ENCODE measurements around the gene ASIC2.

ASIC2 gene

GRCh38 chr17:33021731-33022408, 271.2 kb downstream of the ASIC2 start:
- no peak for ATAC-seq
- TF ChIP-seq OSR1 (CRISPR knock-in tag; IDR thresholded peaks at IDR 0.05) (no peak), BACH2 (CRISPR knock-in tag; IDR thresholded peaks at IDR 0.05; ENCODE audit: borderline replicate concordance) (no peak), RARB (CRISPR knock-in tag; IDR thresholded peaks at IDR 0.05) (no peak), ISL1 (CRISPR knock-in tag; IDR thresholded peaks at IDR 0.05) (no peak), ZNF565 (CRISPR knock-in tag; conservative IDR thresholded peaks at IDR 0.05; ENCODE audit: low read depth) (no peak), ZFP3 (CRISPR knock-in tag; IDR thresholded peaks at IDR 0.05) (no peak), GLIS3 (CRISPR knock-in tag; IDR thresholded peaks at IDR 0.05) (no peak), PATZ1 (CRISPR knock-in tag; IDR thresholded peaks at IDR 0.05; ENCODE audit: borderline replicate concordance) (no peak), ZNF70 (CRISPR knock-in tag; IDR thresholded peaks at IDR 0.05) (no peak), TCF4 (CRISPR knock-in tag; IDR thresholded peaks at IDR 0.05; ENCODE audit: borderline replicate concordance) (no peak), SNAI2 (CRISPR knock-in tag; IDR thresholded peaks at IDR 0.05) (no peak), ZFP30 (CRISPR knock-in tag; IDR thresholded peaks at IDR 0.05) (no peak), ZNF8 (CRISPR knock-in tag; IDR thresholded peaks at IDR 0.05) (no peak), PPARA (CRISPR knock-in tag; IDR thresholded peaks at IDR 0.05; ENCODE audit: borderline replicate concordance) (no peak), CSDC2 (CRISPR knock-in tag; IDR thresholded peaks at IDR 0.05) (no peak), ARNTL (CRISPR knock-in tag; IDR thresholded peaks at IDR 0.05; ENCODE audit: borderline replicate concordance, low read depth) (no peak), ZC3H10 (CRISPR knock-in tag; IDR thresholded peaks at IDR 0.05) (no peak)
- TF ChIP-seq, protein P1, sequence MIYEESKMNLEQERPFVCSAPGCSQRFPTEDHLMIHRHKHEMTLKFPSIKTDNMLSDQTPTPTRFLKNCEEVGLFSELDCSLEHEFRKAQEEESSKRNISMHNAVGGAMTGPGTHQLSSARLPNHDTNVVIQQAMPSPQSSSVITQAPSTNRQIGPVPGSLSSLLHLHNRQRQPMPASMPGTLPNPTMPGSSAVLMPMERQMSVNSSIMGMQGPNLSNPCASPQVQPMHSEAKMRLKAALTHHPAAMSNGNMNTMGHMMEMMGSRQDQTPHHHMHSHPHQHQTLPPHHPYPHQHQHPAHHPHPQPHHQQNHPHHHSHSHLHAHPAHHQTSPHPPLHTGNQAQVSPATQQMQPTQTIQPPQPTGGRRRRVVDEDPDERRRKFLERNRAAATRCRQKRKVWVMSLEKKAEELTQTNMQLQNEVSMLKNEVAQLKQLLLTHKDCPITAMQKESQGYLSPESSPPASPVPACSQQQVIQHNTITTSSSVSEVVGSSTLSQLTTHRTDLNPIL (CRISPR knock-in tag; IDR thresholded peaks at IDR 0.05; ENCODE audit: low read depth), result no peak
- TF ChIP-seq, protein P2, sequence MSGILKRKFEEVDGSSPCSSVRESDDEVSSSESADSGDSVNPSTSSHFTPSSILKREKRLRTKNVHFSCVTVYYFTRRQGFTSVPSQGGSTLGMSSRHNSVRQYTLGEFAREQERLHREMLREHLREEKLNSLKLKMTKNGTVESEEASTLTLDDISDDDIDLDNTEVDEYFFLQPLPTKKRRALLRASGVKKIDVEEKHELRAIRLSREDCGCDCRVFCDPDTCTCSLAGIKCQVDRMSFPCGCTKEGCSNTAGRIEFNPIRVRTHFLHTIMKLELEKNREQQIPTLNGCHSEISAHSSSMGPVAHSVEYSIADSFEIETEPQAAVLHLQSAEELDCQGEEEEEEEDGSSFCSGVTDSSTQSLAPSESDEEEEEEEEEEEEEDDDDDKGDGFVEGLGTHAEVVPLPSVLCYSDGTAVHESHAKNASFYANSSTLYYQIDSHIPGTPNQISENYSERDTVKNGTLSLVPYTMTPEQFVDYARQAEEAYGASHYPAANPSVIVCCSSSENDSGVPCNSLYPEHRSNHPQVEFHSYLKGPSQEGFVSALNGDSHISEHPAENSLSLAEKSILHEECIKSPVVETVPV (CRISPR knock-in tag; IDR thresholded peaks at IDR 0.05), result no peak
- TF ChIP-seq, protein P3, sequence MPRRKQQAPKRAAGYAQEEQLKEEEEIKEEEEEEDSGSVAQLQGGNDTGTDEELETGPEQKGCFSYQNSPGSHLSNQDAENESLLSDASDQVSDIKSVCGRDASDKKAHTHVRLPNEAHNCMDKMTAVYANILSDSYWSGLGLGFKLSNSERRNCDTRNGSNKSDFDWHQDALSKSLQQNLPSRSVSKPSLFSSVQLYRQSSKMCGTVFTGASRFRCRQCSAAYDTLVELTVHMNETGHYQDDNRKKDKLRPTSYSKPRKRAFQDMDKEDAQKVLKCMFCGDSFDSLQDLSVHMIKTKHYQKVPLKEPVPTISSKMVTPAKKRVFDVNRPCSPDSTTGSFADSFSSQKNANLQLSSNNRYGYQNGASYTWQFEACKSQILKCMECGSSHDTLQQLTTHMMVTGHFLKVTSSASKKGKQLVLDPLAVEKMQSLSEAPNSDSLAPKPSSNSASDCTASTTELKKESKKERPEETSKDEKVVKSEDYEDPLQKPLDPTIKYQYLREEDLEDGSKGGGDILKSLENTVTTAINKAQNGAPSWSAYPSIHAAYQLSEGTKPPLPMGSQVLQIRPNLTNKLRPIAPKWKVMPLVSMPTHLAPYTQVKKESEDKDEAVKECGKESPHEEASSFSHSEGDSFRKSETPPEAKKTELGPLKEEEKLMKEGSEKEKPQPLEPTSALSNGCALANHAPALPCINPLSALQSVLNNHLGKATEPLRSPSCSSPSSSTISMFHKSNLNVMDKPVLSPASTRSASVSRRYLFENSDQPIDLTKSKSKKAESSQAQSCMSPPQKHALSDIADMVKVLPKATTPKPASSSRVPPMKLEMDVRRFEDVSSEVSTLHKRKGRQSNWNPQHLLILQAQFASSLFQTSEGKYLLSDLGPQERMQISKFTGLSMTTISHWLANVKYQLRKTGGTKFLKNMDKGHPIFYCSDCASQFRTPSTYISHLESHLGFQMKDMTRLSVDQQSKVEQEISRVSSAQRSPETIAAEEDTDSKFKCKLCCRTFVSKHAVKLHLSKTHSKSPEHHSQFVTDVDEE (CRISPR knock-in tag; IDR thresholded peaks at IDR 0.05), result no peak

DNA sequence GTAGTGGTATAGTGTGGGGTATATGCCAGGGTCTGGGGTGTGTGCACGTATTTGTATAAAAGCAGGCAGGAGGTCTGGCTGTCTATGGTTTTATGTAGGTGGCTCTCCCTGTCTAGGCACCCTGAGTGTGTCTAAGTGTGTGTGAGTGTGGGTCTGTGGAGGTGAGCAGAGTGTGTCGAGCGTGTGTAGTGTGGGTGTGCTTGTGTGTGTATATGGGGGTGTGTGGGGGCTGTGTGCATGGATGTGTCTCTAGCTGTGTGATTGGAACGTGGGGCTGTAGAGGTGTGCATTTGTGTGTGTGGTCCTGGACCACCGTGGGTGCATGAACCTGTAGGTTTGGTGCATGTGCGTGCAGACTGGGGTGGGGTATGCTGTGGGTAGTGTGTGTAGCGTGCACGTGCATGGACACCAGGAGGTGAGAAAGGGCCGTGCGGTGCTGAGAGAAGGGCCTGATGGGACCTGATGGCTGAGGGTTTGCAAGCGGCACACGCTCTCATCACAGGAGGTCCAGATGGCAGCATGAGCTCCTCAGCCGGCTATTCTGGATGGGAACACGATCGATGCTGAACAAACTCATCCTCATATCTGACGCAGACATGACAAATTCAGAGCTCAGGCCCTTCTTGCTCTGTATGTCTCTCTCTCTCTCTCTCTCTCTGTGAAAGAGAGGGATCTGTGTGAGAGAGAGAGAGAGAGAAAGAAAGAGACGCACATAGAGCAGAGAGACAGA, 273.8 kb downstream of the ASIC2 start:
- no peak for ATAC-seq
- no peak for TF ChIP-seq ZNF565 (CRISPR knock-in tag; conservative IDR thresholded peaks at IDR 0.05; ENCODE audit: low read depth)
- TF ChIP-seq PATZ1 (CRISPR knock-in tag; IDR thresholded peaks at IDR 0.05; ENCODE audit: borderline replicate concordance), result no peak
- TF ChIP-seq ZC3H10 (CRISPR knock-in tag; IDR thresholded peaks at IDR 0.05), result no peak
- TF ChIP-seq, protein P1 (CRISPR knock-in tag; IDR thresholded peaks at IDR 0.05; ENCODE audit: low read depth), result no peak
- no peak for TF ChIP-seq ZFP30 (CRISPR knock-in tag; IDR thresholded peaks at IDR 0.05)
- no peak for TF ChIP-seq BACH2 (CRISPR knock-in tag; IDR thresholded peaks at IDR 0.05; ENCODE audit: borderline replicate concordance)
- no peak for TF ChIP-seq ZNF8 (CRISPR knock-in tag; IDR thresholded peaks at IDR 0.05)
- TF ChIP-seq, protein P3 (CRISPR knock-in tag; IDR thresholded peaks at IDR 0.05), result no peak
- no peak for TF ChIP-seq ISL1 (CRISPR knock-in tag; IDR thresholded peaks at IDR 0.05)
- TF ChIP-seq OSR1 (CRISPR knock-in tag; IDR thresholded peaks at IDR 0.05), result no peak
- no peak for TF ChIP-seq CSDC2 (CRISPR knock-in tag; IDR thresholded peaks at IDR 0.05)
- TF ChIP-seq, protein P4, sequence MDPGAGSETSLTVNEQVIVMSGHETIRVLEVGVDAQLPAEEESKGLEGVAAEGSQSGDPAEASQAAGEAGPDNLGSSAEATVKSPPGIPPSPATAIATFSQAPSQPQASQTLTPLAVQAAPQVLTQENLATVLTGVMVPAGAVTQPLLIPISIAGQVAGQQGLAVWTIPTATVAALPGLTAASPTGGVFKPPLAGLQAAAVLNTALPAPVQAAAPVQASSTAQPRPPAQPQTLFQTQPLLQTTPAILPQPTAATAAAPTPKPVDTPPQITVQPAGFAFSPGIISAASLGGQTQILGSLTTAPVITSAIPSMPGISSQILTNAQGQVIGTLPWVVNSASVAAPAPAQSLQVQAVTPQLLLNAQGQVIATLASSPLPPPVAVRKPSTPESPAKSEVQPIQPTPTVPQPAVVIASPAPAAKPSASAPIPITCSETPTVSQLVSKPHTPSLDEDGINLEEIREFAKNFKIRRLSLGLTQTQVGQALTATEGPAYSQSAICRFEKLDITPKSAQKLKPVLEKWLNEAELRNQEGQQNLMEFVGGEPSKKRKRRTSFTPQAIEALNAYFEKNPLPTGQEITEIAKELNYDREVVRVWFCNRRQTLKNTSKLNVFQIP (CRISPR knock-in tag; IDR thresholded peaks at IDR 0.05; ENCODE audit: borderline replicate concordance, low read depth), result no peak
- TF ChIP-seq SNAI2 (CRISPR knock-in tag; IDR thresholded peaks at IDR 0.05), result no peak

Measured in SK-N-SH treated with all-trans-retinoic acid at 6 μM for 48 hours (cell line).